ENCODE results near the gene OIT3.

DNA sequence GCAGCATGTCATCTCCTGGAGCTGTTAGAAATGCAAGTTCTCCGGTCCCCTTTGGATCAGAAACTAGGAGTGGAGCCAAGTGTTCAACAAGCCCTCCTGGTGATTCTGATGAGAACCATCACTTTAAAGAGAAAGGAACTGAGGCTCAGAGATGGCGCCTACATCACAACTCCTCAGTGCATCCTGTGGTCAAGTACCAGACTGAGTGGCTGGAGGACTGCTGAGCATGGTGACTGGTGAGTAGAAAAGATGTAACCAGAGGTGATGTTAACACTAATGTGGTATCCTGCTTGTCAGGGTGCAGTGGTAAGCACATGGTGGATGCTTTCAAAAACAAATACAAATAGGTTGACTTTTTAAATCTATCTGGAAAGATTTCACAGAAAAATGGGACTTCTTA lies 3.5 kb upstream of the OIT3 start:
- no peak for TF ChIP-seq EZH2 (IDR thresholded peaks at IDR 0.05; ENCODE audit: borderline replicate concordance, low read depth, low read length, poor library complexity, severe bottlenecking)
- no peak for TF ChIP-seq CTCF (conservative IDR thresholded peaks at IDR 0.05; ENCODE audit: low read depth, low read length)
